GM18520 (cell line): Measurements from ENCODE around the gene TMEM181.

ENCODE experiments used
- ATAC-seq: cut with Tn5 transposase; IDR thresholded peaks from one replicate; pipeline ENCODE4 v1.9.1; 2021; ENCODE audit not compliant: unreplicated experiment

Gene TMEM181

GRCh38 chr6:158561938-158562337, 2.0 kb downstream of the TMEM181 start:
- ATAC-seq = no peak

DNA sequence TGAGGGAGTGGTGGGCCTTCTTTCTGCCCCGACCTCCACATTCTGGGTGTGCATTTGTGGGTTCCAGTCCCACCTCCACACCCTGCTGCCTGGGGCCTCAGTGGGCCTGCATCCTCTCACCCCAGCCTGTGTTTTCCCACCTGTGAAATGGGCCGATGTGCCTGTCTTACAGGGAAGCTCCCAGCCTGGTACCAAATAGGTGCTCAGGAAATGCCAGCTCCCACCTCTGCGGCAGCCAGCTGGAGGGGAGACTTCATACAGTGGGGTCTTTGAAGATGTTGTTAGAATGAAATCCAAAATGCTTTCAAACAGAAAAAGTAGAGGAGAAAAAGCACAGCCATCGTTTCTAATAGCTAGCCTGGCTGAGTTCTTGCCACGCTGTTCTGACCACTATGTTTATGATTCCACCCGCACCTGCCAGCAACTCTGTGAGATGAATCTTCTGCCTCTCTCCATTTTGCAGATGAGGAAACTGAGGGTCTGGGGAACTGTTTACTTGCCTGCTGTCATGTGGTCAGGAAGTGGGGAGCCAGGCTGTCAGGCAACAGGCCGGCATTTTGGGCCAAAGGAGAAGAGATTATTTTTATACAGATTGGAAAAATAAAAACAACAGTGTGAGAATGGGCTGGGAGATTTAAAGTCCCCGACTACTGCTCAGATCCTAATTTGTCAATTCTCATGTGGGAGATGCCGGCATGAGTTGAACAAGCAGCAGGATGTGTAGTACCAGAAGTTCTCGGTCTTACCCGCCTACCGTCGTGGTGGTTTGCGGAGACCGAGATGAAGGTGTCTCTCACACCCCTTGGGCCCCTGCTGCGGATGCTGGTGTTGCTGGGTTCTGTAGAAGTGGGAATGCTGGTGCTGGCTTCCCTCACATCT, 4.6 kb downstream of the TMEM181 start:
- ATAC-seq = no peak

DNA sequence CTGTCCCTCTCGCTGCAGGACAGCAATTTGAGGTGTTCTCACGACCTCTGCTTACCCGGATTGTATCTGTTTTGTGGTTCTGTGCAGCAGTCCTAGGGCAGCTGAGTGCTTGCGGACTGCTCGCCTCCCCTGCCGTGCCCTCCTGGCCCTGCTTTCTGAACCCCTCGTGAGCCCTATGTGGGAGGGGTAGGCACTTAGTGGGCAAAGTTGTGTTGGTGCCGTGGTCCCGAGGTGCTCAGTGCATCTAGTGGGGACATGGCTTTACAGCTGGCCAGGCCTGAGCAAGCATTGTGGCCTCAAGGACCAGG, 5.2 kb downstream of the TMEM181 start:
- no peak for ATAC-seq

- no peak for ATAC-seq
Measured at GRCh38 chr6:158565482-158566040, 5.7 kb downstream of the TMEM181 start.

DNA sequence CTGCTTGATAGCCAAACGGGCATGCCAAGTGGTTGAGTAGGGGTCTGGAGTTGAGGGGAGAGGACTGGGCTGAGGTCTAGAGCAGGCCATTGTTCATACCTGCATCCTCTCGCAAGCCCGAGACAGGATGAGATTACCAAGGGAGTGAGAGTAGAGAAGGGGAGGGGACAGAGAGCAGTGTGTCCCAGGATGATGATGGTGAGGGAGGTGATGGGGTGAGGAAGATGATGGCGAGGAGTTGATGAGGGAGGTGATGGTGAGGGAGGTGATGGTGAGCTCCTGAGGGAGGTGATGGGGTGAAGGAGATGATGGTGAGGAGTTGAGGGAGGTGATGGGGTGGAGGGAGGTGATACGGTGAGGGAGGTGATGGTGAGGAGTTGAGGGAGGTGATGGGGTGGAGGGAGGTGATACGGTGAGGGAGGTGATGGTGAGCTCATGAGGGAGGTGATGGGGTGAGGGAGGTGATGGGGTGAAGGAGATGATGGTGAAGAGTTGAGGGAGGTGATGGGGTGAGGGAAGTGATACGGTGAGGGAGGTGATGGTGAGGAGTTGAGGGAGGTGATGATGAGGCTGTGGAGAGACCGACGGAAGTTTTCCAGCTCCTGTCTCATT, 6.4 kb downstream of the TMEM181 start:
- no peak for ATAC-seq

- ATAC-seq = no peak
Measured at GRCh38 chr6:158567152-158567551, 7.3 kb downstream of the TMEM181 start.

GRCh38 chr6:158567871-158568401, 8.0 kb downstream of the TMEM181 start:
- no peak for ATAC-seq

DNA sequence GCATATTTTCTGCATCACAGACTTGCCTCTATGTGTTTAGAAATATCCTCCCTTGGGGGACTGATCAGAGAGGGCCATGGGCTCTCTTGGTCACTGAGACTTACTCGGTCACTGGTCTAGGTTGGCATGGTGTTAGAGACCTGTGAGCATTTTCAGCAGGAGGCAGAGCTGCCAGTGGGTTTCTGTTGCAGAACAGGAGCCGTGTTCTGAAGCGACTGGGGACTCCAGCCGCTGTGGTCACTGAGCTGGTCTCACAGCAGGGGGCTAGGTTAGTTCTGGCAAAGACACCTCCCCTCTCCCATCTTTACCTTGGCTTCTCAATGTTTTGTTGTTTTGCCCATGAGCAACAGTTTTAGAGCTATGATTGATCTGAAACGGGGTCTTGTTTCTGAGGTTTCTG, 8.7 kb downstream of the TMEM181 start:
- no peak for ATAC-seq

GRCh38 chr6:158569036-158569435, 9.1 kb downstream of the TMEM181 start:
- no peak for ATAC-seq

DNA sequence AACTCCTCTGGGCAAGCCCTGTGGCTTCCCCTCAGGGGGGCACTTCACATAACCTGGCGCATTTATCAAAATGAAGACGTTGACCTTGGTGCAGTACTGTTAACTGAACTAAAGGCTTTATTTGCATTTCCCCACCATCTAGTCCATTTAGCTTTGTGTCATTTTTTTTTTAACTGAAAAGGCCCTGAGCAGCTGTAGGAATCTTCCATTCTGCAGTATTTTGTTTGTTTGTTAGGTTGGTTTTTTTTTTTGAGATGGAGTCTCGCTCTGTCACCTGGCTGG, 10.7 kb downstream of the TMEM181 start:
- ATAC-seq = no peak

- ATAC-seq = no peak
Measured at GRCh38 chr6:158571826-158572652, 12.1 kb downstream of the TMEM181 start.

DNA sequence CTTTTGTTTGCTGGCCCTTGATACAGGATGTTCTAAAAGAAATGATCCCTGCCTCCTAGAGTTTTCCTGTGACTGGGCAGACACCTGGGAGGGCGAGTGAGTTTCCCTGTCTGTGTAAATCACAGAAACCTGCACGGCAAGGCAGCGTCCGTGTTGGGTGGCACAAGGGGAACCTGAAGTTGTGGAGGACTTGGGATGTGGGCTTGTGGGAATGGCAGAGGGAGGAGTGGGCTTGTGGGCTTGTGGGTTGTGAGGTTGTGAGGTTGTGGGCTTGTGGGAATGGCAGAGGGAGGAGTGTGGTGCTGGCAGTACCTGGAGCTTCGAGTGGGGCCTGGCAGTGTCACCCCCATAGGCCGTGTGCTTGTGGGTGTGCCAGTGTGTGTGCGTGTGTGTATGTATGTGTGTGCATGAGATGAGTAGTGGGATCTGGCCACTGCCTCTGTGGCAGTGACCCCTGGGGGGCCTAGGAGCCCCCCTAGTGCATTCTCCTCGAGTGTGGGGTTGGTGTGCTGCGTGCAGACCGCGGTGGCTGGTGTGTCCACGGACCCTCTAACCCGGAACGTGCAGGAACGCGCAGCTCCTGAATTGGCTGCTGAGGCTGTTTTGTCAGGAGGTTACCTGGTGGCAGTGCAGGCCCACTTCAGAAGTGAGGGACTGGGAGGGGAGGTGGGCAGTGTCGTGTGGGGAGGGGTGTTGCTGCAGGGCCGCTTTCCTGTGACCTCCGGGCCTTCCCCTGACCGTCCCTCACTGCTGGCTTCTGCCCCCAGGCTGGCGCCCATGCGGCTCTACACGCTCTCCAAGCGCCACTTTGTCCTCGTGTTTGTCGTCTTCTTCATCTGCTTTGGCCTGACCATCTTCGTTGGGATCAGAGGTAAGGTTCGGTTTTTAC, 13.0 kb downstream of the TMEM181 start:
- no peak for ATAC-seq

- no peak for ATAC-seq
Measured at GRCh38 chr6:158573542-158573931, 13.6 kb downstream of the TMEM181 start.

- no peak for ATAC-seq
Measured at GRCh38 chr6:158574800-158575199, 14.9 kb downstream of the TMEM181 start.

GRCh38 chr6:158575550-158575949, 15.7 kb downstream of the TMEM181 start:
- no peak for ATAC-seq

- ATAC-seq = no peak
Measured at GRCh38 chr6:158584236-158584651, 24.4 kb downstream of the TMEM181 start.

- no peak for ATAC-seq
Measured at GRCh38 chr6:158586652-158587051, 26.8 kb downstream of the TMEM181 start.

- ATAC-seq = no peak
Measured at GRCh38 chr6:158589366-158589765, 29.5 kb downstream of the TMEM181 start.

- no peak for ATAC-seq
Measured at GRCh38 chr6:158591134-158591809, 31.4 kb downstream of the TMEM181 start.

DNA sequence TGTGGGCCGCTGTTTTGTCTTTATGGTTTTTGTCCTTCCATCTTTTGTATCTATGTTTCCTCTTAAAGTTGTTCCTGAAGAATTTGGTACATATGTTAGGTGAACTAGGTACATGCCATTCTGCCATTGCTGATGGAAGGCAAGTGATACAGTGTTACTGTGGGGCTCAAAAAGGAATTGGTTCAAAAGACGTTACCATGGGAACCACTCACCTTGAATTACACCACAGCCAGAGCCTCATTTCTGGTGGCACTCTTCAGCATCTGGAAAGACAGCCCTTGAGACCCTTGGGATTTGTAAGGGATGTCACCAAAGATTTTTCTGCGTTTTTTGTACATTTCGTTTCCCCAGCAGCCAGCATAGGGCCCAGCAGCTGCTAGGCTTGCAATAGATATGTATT, 31.9 kb downstream of the TMEM181 start:
- ATAC-seq = no peak
